A673 (cell line): ENCODE results near the gene CCDC127.

Source experiments
- EZH2 ChIP-seq: fragments of 200-600 bp; sonication (generic); IDR thresholded peaks from 2 replicates; pipeline ENCODE4 v1.6.1; 2017; ENCODE audit warnings: borderline replicate concordance, low read depth, mild to moderate bottlenecking, mixed read lengths, antibody characterized with exemption, low read length; ENCODE audit not compliant: poor library complexity, severe bottlenecking
- TF ChIP-seq, protein P1 (sequence below): fragments of 300-800, 200-600 bp; sonication (generic); conservative IDR thresholded peaks from 2 replicates; pipeline ENCODE4 v1.5.1; 2017; ENCODE audit warnings: low read depth, mild to moderate bottlenecking, antibody characterized with exemption, low read length, moderate library complexity, mixed read lengths

DNA sequence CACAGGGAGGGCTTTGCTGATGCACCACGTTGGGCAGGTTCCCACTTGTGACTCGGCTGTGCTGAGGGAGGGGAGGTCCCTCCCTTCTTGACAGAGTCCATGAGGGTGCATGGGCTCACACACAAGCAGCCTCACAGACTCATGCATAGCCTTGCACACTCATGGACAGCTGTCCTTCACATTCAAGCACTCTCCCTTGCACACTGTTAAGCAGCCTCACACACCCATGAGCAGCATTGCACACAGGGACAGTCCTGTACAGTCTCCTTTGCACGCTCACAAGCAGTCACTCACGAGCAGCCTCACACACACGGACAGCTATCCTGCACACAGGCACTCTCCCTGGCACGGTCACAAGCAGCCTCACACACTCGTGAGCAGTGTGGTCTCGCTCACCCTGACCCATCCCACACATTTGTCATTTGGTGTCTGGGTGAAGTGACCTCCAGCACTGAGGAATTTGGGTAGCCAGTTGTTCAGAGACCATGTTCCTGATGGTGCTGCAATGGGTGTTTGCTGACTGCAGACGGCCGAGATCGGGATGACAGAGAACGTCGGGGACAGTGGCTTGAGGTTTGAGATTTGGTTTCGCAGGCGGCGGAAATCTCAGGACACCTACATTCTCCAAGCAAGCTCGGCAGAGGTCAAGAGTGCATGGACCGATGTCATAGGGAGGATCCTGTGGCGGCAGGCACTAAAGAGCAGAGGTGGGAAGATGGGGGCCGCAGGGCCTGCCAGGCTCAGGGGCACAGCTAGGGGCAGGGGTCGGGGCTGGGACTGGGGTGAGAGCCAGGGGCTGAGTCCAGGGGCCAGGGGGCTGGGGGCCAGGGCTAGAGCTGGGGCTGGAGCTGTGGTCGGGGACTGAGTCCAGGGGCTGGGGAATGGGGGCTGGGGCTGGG, 44.3 kb downstream of the CCDC127 start:
- TF ChIP-seq, protein P1, sequence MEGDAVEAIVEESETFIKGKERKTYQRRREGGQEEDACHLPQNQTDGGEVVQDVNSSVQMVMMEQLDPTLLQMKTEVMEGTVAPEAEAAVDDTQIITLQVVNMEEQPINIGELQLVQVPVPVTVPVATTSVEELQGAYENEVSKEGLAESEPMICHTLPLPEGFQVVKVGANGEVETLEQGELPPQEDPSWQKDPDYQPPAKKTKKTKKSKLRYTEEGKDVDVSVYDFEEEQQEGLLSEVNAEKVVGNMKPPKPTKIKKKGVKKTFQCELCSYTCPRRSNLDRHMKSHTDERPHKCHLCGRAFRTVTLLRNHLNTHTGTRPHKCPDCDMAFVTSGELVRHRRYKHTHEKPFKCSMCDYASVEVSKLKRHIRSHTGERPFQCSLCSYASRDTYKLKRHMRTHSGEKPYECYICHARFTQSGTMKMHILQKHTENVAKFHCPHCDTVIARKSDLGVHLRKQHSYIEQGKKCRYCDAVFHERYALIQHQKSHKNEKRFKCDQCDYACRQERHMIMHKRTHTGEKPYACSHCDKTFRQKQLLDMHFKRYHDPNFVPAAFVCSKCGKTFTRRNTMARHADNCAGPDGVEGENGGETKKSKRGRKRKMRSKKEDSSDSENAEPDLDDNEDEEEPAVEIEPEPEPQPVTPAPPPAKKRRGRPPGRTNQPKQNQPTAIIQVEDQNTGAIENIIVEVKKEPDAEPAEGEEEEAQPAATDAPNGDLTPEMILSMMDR: no peak
- no peak for TF ChIP-seq EZH2
